Hippocampal formation (tissue), 2 donors: ENCODE measurements around the gene ULK1.
"Not testable (repeated sequence)": the region's sequence is repeated elsewhere in the genome, so short reads cannot be mapped to it uniquely, and the experiment has no call there.

Experiments
- DNase-seq, 2 donors: peaks; one replicate each; lab custom pipeline; 2025; lab: John Stamatoyannopoulos, UW

Gene ULK1

GRCh38 chr12:131862084-131862441 is 32.4 kb upstream of the ULK1 start:
- DNase-seq, result no peak

- no peak for DNase-seq
Measured at GRCh38 chr12:131862600-131862993, 31.8 kb upstream of the ULK1 start.

DNA sequence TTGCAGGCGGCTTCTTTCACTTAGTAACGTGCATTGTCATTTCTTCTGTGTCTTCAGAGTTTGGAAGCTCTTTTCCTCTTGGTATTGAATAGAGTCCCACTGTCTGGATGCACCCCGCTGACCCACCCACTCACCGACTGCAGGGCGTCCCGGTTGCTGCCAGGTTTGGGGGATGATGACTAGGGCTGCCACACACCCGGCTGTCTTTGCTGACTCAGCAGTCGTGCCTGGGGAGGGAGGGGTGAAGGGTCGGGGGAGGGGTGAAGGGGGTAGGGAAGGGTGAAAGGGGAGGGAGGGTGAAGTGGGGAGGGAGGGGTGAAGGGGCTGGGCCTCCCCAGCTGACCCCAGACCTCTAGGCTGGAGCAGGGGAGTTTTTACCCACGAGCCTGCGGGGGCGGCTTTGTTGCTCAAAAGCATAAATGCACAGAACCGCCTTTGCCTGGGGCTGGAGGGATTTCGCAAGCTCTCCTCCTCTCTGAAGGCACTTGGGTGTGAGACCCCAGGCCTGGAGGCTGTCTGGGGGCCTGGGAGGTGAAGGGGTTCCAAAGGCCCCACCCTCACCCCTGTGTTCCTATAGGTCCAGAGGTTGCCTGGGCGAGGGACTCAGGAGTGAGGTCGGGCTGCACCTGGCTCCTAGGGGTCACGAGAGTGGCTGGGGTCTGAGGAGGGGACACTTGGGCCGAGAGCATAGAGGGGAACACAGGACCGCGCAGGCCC is 31.3 kb upstream of the ULK1 start:
- DNase-seq, result no peak

DNA sequence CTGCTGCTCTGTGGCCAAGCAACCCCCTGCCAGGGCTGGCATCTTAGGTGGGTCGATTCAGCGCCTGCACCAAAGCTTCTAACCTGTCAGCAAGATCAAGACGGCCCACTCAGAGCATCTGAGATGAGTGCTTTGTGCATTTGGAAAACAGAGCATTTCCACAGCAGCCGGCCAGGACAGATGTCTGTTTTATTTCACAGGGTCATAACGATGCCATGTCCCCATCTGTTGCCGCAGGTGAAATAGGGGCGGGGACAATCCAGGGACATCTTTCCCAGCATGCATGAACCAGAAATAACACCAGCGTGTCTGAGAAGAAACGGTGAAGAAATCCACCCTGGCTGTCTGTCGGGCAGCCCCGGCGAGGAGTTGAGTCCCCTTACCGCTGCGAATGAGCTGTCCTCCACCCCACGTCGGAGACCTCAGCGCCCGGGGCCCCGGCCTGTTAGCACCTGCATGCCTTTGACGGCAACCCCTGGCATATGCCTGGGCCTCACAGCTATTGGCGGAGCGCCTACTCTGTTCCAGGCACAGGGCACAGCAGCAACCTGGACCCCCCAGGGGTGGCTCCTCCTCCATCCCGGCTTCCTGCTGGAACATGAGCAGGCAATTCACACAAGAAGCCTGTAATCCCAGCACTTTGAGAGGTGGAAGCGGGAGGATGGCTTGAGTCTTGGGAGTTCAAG is 30.6 kb upstream of the ULK1 start:
- no peak for DNase-seq

DNA sequence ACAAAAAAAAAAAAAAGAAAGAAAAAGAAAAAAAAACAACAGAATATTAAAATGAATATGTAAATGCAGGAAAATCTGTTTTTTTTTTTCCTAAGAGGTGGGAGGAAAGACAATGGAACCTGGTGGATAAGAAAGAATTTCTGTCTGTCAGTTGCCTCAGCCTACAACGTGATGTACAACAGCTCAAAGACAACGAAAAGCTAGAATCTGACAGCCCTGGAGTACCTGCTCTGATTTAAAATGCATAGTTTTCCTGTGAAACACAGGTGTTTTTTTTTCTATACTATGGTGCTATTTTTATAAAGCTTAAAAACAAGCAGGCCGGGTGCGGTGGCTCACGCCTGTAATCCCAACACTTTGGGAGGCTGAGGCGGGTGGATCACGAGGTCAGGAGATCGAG is 30.0 kb upstream of the ULK1 start:
- DNase-seq, result no peak

GRCh38 chr12:131865180-131865875 is 29.1 kb upstream of the ULK1 start:
- no peak for DNase-seq

DNA sequence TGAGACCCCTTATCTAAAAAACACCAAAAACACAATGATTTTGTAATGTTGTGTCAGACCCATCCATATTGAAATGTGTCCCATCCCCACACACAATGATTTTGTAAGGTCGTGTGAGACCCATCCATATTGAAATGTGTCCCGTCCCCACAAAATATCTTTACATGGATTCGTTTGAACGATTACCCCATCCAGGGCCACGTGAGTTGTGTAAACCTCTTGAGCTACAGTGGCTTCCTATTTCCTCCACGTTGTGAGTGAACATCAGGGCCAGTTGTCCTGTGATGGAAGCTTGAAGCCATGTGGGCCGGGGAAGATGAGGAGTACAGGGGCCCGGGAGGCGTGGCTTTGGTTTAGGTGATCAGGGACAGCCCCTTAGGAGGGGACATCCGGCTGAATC is 27.0 kb upstream of the ULK1 start:
- DNase-seq, result no peak

GRCh38 chr12:131867891-131868675 is 26.3 kb upstream of the ULK1 start:
- DNase-seq, result no peak

DNA sequence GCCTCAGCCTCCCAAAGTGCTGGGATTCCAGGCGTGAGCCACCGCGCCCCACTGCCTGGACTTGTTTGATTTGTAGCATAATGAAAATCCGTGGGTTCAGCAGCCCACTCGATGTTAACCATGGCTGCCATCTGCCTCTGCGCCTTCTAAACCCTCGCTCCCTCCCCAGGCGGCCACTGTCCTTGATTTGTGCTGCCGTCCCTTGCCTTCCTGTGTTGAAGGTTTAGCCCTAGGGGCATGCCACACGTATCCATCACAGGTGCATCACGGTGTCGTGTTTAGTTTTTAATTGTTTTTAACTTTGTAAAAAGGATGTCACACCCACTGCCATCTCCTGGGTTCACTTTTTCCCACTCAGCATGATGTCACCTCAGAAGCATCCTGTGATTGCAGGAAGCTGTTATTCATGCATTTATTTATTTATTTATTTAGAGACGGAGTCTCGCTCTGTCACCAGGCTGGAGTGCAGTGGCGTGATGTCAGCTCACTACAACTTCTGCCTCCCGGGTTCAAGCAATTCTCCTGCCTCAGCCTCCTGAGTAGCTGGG is 24.5 kb upstream of the ULK1 start:
- no peak for DNase-seq

- DNase-seq, result no peak
Measured at GRCh38 chr12:131871677-131872076, 22.7 kb upstream of the ULK1 start.

DNA sequence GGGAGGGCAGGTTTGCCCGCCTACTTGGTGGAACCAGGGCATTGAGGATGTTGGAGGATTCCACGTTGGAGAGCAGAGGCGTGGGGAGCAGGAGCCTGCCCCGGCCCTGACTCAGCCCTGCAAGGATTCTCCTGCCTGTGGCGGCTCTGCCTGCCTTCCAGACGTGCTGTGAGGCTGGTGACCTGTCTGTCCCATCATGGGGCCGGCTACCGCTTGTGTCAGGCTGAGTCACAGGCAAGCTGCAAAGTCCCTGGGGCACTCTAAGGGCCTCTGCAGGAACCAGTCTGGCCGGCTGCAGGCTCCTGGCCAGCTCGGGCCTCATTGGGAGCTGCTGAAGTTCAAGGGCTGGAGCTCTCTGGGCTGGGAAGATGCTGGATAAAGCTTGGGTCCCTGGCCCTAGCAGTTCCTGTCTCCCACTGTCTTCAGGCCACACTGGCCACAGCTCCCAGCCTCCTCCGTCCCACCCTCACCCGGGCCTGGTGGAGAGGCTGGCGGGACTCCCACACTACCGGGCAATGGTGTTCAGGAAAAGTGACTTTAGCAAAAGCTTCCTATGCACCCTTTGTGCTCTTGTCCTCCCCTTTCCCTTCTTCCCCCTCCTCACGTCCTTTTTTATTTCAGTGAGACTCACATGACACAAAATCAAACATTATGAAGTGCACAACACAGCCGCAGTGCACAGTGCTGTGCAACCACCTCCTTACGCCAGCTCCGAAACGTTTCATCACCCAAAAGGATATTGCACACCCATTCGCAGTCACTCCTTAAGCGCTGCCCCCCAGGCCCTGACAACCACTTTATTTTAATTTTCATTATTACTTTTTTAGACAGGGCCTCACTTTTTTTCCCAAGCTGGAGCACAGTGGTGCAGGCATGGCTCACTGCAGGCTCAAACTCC is 22.0 kb upstream of the ULK1 start:
- no peak for DNase-seq

DNA sequence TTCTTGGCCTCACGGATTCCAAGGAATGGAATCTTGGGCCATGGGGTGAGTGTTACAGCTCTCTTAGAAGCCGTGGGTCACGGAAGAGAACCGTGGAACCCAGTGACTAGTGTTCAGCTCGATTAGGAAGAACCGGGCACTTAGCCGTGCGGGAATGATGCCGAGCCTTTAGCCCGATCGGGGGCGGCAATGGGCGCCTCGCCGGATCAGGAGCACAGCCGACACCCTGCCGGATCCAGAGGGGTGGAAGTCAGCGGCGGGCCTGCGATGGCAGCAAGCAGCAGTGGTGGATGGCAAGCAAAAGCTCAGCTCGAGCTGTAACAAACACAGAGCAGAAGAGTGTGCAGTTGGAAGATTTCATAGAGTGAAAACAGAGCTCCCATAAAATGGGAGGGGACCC is 21.1 kb upstream of the ULK1 start:
- no peak for DNase-seq

GRCh38 chr12:131874972-131875371 is 19.4 kb upstream of the ULK1 start:
- DNase-seq, result not testable (repeated sequence)

- DNase-seq, result not testable (repeated sequence)
Measured at GRCh38 chr12:131877216-131877615, 17.2 kb upstream of the ULK1 start.

- DNase-seq, result not testable (repeated sequence)
Measured at GRCh38 chr12:131878436-131878835, 16.0 kb upstream of the ULK1 start.

DNA sequence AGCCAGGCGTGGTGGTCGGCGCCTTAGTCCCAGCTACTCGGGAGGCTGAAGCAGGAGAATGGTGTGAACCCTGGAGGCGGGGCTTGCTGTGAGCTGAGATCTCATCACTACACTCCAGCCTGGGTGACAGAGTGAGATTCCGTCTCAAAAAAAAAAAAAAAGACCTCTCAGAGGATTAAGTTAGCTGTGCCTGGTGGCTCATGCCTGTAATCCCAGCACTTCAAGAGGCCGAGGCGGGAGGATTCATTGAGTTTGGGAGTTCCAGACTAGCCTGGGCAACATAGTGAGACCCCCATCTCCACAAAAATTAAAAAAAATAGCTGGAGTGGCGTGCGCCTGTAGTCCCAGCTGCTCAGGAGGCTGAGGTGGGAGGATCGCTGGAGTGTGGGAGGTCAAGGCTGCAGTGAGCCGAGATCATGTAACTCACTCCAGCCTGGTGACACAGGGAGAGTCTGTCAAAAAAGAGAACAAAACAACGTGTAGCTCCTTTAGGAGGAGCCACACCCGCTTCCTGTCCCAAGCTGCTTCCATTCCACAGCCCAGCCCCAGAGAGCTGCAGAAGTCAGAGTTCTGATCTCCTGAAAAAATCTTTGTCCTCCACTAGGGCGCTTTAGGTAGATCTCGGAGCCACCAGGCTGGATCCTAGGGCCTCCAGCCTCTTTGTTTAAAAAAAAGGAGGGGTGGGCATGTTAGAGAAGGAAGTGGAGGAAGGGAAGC is 11.5 kb upstream of the ULK1 start:
- DNase-seq, result no peak

DNA sequence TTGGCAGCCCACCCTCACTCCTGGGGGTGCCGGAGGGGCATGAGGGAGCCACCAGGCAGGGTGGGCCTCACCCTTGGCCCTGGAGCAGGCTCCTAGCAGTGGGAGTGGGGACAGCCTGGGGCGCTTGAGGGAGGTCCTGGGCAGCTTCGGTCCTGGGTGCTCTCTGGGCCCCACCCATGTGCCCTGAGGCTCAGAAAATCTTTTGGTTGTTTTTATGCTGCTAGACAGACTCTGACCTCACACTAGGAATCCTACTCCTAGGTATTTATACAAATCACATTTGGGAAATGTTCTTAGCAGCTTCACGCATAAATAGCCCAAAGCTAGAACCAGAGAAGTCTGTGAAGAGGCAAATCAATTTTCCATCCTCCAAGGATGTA is 10.9 kb upstream of the ULK1 start:
- no peak for DNase-seq

DNA sequence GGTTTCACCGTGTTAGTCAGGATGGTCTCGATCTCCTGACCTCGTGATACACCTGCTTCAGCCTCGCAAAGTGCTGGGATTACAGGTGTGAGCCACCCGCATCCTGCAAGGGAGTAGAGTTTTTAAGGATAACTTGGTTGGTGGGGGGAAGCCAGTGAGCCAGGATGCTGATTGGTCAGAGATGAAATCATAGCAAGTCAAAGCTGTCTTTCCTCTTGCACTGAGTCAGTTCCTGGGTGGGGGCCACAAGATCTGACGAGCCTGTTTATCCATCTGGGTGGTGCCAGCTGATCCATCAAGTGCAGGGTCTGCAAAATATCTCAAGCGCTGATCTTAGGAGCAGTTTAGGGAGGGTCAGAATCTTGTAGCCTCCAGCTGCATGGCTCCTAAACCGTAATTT is 9.3 kb upstream of the ULK1 start:
- not testable (repeated sequence) for DNase-seq

- no peak for DNase-seq
Measured at GRCh38 chr12:131885543-131886057, 8.8 kb upstream of the ULK1 start.

DNA sequence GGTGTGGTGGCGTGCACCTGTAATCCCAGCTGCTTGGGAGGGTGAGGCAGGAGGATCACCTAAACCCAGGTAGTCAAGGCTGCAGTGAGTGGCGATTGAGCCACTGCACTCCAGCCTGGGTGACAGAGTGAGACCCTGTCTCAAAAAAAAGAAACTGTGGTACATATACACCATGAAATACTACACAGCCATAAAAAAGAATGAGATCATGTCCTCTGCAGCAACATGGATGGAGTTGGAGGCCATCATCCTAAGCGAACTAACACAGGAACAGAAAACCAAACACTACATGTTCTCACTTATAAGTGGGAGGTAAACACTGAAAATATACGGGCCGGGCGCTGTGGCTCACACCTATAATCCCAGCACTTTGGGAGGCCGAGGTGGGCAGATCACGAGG is 2.7 kb upstream of the ULK1 start:
- not testable (repeated sequence) for DNase-seq
